ENCODE measurements around the gene DNAI1. TPM values are rescaled to one million over a fixed set of nuclear protein-coding genes. Genes with fewer than 3 reads are reported as not detected.
A peak's percentile ranks its signal among the peaks of the same experiment; 100 is the strongest.

DNAI1 gene
- total and polyA plus RNA-seq, 4 donors: 4.6 to 26.2 (median 9.2) TPM

DNA sequence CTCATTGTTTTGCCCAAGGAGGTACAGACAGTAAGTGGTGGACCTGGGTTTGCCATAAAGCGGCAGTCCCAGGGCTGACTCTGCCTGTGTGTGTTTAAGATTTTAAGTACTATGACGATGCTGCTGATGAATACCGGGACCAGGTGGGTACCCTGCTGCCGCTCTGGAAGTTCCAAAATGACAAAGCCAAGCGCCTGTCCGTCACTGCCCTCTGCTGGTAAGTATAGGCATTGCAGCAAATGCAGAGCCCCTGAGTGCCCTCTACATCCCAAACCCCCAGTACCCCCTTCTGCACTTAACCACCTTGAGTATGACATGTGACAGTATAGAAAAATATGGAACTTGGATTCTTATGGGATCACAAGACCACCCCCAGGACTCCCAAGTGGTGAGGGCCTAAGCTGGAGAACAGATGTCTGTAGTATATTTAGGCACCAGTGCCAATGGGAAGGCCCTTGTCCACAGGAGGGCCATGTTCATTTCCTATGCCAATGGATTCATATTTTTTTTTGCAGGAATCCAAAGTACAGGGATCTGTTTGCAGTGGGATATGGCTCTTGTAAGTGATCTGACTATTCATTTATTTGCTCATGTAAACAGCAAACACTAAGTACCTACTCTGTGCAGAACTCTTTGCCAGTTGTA is 42.1 kb downstream of the DNAI1 start:
- DNase-seq (peak; percentile 52 to 65 (median 55)), ATAC-seq (ENCODE audit: insufficient read depth, low FRiP score) (no peak)
- Histone ChIP-seq H3K4me1 (ENCODE audit: control insufficient read depth in 5 of 5, insufficient read depth in 5 of 5, low read length in 5 of 5) (peaks cover 0 to 13% (median 12%) of the 10 kb centered on the region in 5 donors), H3K36me3 (ENCODE audit: control insufficient read depth in 4 of 4, insufficient read depth in 4 of 4, low read length in 4 of 4) (no peaks in the 10 kb centered on the region), H3K27ac (ENCODE audit: low read depth in 1 of 2, low read length in 1 of 2) (no peak overlapping the region), H3K27me3 (ENCODE audit: control insufficient read depth in 3 of 3, insufficient read depth in 3 of 3, low read length in 2 of 3) (peaks cover 0 to 4% (median 0%) of the 10 kb centered on the region in 3 donors), H3K9ac (ENCODE audit: insufficient read depth in 1 of 2, low read length in 2 of 2) (no peak overlapping the region), H3K9me3 (ENCODE audit: control insufficient read depth in 4 of 4, insufficient read depth in 3 of 4, low read length in 3 of 4) (no peaks in the 10 kb centered on the region), H3K4me3 (no peak overlapping the region)
- TF ChIP-seq, protein P1, sequence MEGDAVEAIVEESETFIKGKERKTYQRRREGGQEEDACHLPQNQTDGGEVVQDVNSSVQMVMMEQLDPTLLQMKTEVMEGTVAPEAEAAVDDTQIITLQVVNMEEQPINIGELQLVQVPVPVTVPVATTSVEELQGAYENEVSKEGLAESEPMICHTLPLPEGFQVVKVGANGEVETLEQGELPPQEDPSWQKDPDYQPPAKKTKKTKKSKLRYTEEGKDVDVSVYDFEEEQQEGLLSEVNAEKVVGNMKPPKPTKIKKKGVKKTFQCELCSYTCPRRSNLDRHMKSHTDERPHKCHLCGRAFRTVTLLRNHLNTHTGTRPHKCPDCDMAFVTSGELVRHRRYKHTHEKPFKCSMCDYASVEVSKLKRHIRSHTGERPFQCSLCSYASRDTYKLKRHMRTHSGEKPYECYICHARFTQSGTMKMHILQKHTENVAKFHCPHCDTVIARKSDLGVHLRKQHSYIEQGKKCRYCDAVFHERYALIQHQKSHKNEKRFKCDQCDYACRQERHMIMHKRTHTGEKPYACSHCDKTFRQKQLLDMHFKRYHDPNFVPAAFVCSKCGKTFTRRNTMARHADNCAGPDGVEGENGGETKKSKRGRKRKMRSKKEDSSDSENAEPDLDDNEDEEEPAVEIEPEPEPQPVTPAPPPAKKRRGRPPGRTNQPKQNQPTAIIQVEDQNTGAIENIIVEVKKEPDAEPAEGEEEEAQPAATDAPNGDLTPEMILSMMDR (IDR thresholded peaks at IDR 0.05; ENCODE audit: control extremely low read depth, extremely low read depth): peak; percentile 93
- 2% methylated on average over 6 of the region's 6 CpGs for WGBS, 2 donors

DNA sequence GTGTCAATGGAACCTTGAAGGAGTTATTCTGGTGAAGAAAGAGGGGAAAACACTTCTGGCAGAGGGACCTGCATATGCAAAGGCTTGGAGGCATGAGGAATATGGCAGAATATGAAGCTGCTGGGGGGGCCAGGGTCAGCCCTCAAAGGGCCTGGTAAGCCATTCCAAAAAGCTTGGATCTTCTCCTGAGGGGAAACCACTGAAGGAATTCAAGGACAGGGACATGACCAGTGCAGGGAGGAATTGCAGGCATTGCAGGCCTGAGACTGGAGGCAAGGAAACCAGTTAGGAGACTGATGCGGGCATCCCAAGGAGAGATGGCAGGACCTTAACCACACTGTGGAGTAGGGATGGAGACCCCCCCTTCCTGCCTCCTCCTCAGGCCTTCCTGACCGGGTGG is 42.8 kb downstream of the DNAI1 start:
- 39 to 75% methylated on average over 2 of the region's 2 CpGs for WGBS, 2 donors
- Histone ChIP-seq H3K36me3 (ENCODE audit: control insufficient read depth in 4 of 4, insufficient read depth in 4 of 4, low read length in 4 of 4) (no peaks in the 10 kb centered on the region), H3K4me3 (no peak overlapping the region), H3K9me3 (ENCODE audit: control insufficient read depth in 4 of 4, insufficient read depth in 3 of 4, low read length in 3 of 4) (no peaks in the 10 kb centered on the region), H3K4me1 (ENCODE audit: control insufficient read depth in 5 of 5, insufficient read depth in 5 of 5, low read length in 5 of 5) (peaks cover 0 to 13% (median 12%) of the 10 kb centered on the region in 5 donors), H3K9ac (ENCODE audit: insufficient read depth in 1 of 2, low read length in 2 of 2) (no peak overlapping the region), H3K27ac (ENCODE audit: low read depth in 1 of 2, low read length in 1 of 2) (no peak overlapping the region), H3K27me3 (ENCODE audit: control insufficient read depth in 3 of 3, insufficient read depth in 3 of 3, low read length in 2 of 3) (peaks cover 0 to 4% (median 0%) of the 10 kb centered on the region in 3 donors)
- ATAC-seq (ENCODE audit: insufficient read depth, low FRiP score) (no peak), DNase-seq (no peak)
- TF ChIP-seq, protein P1 (IDR thresholded peaks at IDR 0.05; ENCODE audit: control extremely low read depth, extremely low read depth): no peak

DNA sequence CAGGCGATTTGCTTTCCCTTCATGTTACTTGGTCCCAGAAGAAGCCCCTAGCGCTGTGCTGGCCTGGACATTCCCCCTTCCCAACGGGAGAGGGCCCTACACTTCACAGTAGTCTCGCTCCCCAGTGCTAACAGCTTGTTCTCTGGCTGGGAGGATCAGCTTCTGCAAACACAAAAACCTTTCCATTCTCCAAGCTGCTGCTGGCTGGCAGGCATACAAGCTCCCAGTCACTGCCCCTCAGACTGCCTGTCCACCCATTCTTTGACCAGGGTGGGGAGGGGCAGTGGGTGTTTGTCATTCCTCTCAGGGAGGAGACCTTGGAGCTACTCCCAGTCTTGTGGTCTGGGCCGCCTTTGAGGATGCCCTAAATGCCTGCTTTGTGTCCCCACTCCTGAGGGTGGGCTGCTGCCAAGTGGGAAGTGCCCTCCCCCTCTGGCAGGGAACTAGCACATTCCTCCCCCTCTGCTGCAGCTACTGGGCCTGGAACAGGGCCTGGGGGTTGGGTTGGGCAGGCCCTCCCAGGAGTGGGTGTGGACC is 43.4 kb downstream of the DNAI1 start:
- peaks cover 0 to 13% (median 12%) of the 10 kb centered on the region in 5 donors for H3K4me1 ChIP-seq (ENCODE audit: control insufficient read depth in 5 of 5, insufficient read depth in 5 of 5, low read length in 5 of 5)
- no peaks in the 10 kb centered on the region for H3K9me3 ChIP-seq (ENCODE audit: control insufficient read depth in 4 of 4, insufficient read depth in 3 of 4, low read length in 3 of 4)
- H3K9ac ChIP-seq (ENCODE audit: insufficient read depth in 1 of 2, low read length in 2 of 2): no peak overlapping the region
- peak; percentile 86 to 92 (median 87) for DNase-seq
- H3K4me3 ChIP-seq: no peak overlapping the region
- ATAC-seq (ENCODE audit: insufficient read depth, low FRiP score): peak; percentile 40
- TF ChIP-seq, protein P1 (IDR thresholded peaks at IDR 0.05; ENCODE audit: control extremely low read depth, extremely low read depth): no peak
- no peak overlapping the region for H3K27ac ChIP-seq (ENCODE audit: low read depth in 1 of 2, low read length in 1 of 2)
- no peaks in the 10 kb centered on the region for H3K36me3 ChIP-seq (ENCODE audit: control insufficient read depth in 4 of 4, insufficient read depth in 4 of 4, low read length in 4 of 4)
- WGBS, 2 donors: 30 to 48% methylated on average over 5 of the region's 5 CpGs
- H3K27me3 ChIP-seq (ENCODE audit: control insufficient read depth in 3 of 3, insufficient read depth in 3 of 3, low read length in 2 of 3): peaks cover 0 to 4% (median 0%) of the 10 kb centered on the region in 3 donors
